Right cardiac atrium (tissue), 5 donors: ENCODE results near the gene GPR141. TPM values are rescaled to one million over a fixed set of nuclear protein-coding genes. Genes with fewer than 3 reads are reported as not detected.

ENCODE experiments used
- ATAC-seq, 2 donors: fragments of 200-7000 bp; cut with Tn5 transposase; one replicate each; pipeline versions ENCODE4 v1.8.0 to v1.9.1; 2020; ENCODE audit warnings: moderate library complexity in 2 of 2, mild to moderate bottlenecking in 1 of 2
- DNase-seq, 3 donors: peaks; one replicate each; pipeline ENCODE4 v3.0.0-alpha.2; 2020
- H3K27ac ChIP-seq: one replicate; pipeline ENCODE4 v1.5.1; 2013; ENCODE audit warnings: mild to moderate bottlenecking, low read length, control low read depth, moderate library complexity
- H3K27me3 ChIP-seq: one replicate; pipeline ENCODE4 v1.6.1; 2013; ENCODE audit not compliant: control insufficient read depth, insufficient read depth
- H3K4me1 ChIP-seq: one replicate; pipeline ENCODE4 v1.6.1; 2013; ENCODE audit warnings: low read length; ENCODE audit not compliant: control insufficient read depth, insufficient read depth
- H3K4me3 ChIP-seq: one replicate; pipeline ENCODE4 v1.5.1; 2013; ENCODE audit warnings: low read length, control low read depth
- H3K9me3 ChIP-seq: one replicate; pipeline ENCODE4 v1.6.1; 2013; ENCODE audit warnings: low read length; ENCODE audit not compliant: control insufficient read depth
- WGBS: extraction: QIAGEN DNeasy Blood & Tissue Kit; methylation state at CpG from one replicate; pipeline ENCODE4 v1.1.7; 2013; 5-methylcytosine and 5-hydroxymethylcytosine counted together
- intact Hi-C, 4 donors: fragments of 100-400 bp; cut with DNase I; formaldehyde crosslinking; loops; one replicate each; pipeline versions ENCODE4 v1.11.0 to v1.14.0; 2022 to 2023
- long read RNA-seq, 4 donors: library from polyadenylated mRNA; unstranded; transcript quantifications; one replicate each; pipeline ENCODE4 v2.0.0, GENCODE V29; 2020 to 2021
- polyA plus RNA-seq: library from polyadenylated mRNA; stranded (reverse); fragments of 200-250 nt; gene quantifications from one replicate; pipeline ENCODE4 v1.2.3, GENCODE V29; 2013
- total RNA-seq, 4 donors: library from RNA; stranded (reverse); fragmentation: NEBNext Ultra II Directional; extraction: Animal tissue kit (Norgen Biotek cat#: 25700); gene quantifications; one replicate each; pipeline ENCODE4 v1.2.1, GENCODE V29; 2021
- donor health status: healthy with polysubstance abuse.
- donor health status: DM: no; HTN: yes; CAD: no.
- donor health status: DM: no; HTN: no; CAD: no.
- donor health status: DM: no; HTN: yes; CAD: no; lungs with severe emphysema.
- donor health status: DM: yes; HTN: yes; CAD: no.

The GPR141 gene, protein sequence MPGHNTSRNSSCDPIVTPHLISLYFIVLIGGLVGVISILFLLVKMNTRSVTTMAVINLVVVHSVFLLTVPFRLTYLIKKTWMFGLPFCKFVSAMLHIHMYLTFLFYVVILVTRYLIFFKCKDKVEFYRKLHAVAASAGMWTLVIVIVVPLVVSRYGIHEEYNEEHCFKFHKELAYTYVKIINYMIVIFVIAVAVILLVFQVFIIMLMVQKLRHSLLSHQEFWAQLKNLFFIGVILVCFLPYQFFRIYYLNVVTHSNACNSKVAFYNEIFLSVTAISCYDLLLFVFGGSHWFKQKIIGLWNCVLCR
- total RNA-seq (under 1 TPM in 2 of 4 donors, not detected in 2; 0.66 to 0.79 TPM), polyA plus RNA-seq (not detected)
- long read RNA-seq, donor 1, partial matches to known transcripts, result 0 of 1 reads
- long read RNA-seq, donor 1, other reads (novel, unspliced or antisense), result 1 of 1 reads
- long read RNA-seq, donor 2, partial matches to known transcripts, result 0 of 1 reads
- long read RNA-seq, donor 2, other reads (novel, unspliced or antisense), result 1 of 1 reads
- long read RNA-seq, donor 3, result 0 reads
- long read RNA-seq, donor 4, result 0 reads

DNA sequence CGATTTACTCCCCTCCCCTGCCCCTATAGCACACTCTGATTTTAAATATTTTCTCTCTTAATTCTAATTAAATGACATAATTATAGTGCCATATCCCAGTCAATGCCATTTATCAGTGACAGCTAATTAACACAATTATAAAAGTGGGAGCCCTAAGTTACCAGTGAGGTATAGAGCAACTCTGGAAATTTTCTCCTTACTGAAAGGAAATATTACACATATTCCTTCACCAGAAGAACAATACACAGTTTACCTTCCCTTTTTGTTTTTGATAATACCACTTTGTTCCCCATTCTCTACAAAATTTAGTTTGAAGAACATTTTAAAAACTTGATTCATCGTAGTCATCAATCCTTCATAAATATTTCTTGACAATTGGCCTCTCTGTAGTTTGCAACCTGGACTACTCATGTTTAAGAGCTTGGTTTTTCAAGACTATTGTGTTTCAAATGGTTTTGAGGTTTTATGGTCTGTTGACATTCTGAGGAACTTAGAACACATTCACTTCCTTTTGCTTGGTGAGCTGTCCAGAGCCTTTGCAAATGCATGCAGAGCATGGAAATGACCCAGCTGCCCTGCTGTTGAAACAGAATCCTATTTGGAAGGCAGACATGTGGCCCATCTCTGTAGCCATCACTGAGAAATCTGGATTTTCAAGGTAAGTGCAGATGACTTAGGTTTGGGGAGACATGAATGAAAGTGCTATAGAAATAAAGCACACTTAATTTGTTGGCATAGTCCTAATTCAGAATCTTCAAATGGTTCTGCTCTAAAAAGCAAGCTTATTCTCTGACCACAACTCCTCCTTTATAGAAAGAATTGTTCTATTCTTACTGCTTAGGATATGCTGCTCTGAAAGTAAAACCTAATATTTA lies at the start of gene GPR141:
TSS of gene GPR141 (plus strand) at position 521 of the 875 bp plus-strand sequence. CDS start 56,628 bp downstream, outside the sequence.
- DNase-seq, result peak in 1 of 3 donors; percentile 49
- intact Hi-C loops, result no loop called here
- Histone ChIP-seq H3K4me3 (no peak within 1 kb of the TSS), H3K4me1 (no peaks in the 10 kb centered on the region), H3K27me3 (no peaks in the 10 kb centered on the region), H3K9me3 (no peaks in the 10 kb centered on the region), H3K27ac (no peak within 1 kb of the TSS)
- WGBS, result 66% methylated on average over 2 of the region's 2 CpGs
- ATAC-seq, result no peak

DNA sequence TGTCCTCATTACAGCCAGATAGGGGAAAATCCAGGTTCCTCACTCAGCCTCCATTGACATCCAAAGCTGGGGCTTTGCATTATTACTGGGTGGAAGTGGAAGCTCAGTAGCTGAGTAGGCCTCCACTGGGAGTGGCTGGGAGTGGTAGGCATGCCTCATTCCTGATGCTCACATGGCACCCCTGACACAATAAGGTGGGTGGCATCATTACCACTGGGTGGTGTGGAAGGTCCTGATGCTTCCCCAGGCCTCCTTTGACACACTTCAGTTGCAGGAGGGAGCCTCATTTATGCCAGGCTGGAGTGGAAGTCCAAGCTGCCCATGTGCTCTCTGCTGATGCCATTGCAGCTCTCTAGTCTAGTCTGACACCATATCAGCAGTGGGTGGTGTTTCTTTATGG lies 48.2 kb upstream of the GPR141 start:
- no peak for ATAC-seq
- intact Hi-C loops, result no loop called here
- H3K4me1 ChIP-seq, result no peaks in the 10 kb centered on the region
- H3K4me3 ChIP-seq, result no peak overlapping the region
- no peak for DNase-seq
- H3K27ac ChIP-seq, result no peak overlapping the region
- H3K27me3 ChIP-seq, result no peaks in the 10 kb centered on the region
- H3K9me3 ChIP-seq, result peaks cover 3% of the 10 kb centered on the region

- DNase-seq, result no peak
- H3K9me3 ChIP-seq, result no peaks in the 10 kb centered on the region
- no peak overlapping the region for H3K27ac ChIP-seq
- 90% methylated on average over 6 of the region's 6 CpGs for WGBS
- no peaks in the 10 kb centered on the region for H3K27me3 ChIP-seq
- no peak overlapping the region for H3K4me3 ChIP-seq
- no peak for ATAC-seq
- intact Hi-C loops, result no loop called here
- no peaks in the 10 kb centered on the region for H3K4me1 ChIP-seq
Observed at GRCh38 chr7:37642028-37642540, 41.5 kb upstream of the GPR141 start.

DNA sequence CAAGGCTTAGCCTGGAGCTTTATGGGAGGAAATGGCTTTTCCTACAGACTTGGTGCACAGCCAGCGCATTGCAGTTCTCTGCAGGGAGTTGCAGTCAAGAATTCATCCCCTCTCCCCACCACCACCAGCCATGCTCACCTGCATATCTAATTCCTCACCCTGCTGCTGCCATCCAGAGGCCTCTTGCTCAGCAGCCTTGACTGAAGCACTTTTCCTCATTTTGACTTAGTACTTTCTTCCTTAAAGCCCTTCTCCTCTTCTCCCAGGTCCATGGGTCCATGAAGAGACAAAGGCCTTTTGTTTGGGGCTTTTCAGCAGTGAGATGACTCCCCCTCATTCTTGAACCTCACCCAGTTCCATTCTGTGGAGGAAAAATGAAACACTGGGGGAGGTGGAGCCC lies 39.7 kb upstream of the GPR141 start:
- intact Hi-C loops, result no loop called here
- no peaks in the 10 kb centered on the region for H3K27me3 ChIP-seq
- H3K4me3 ChIP-seq, result no peak overlapping the region
- H3K9me3 ChIP-seq, result no peaks in the 10 kb centered on the region
- DNase-seq, result no peak
- WGBS, result 77% methylated on average over 1 of the region's 1 CpG
- H3K27ac ChIP-seq, result no peak overlapping the region
- H3K4me1 ChIP-seq, result no peaks in the 10 kb centered on the region
- no peak for ATAC-seq

- DNase-seq, result no peak
- 78% methylated on average over 7 of the region's 7 CpGs for WGBS
- Histone ChIP-seq H3K27ac (no peak overlapping the region), H3K9me3 (no peaks in the 10 kb centered on the region), H3K27me3 (no peaks in the 10 kb centered on the region), H3K4me3 (no peak overlapping the region), H3K4me1 (no peaks in the 10 kb centered on the region)
- ATAC-seq, result no peak
- intact Hi-C loops, result no loop called here
Observed at GRCh38 chr7:37645282-37646050, 38.1 kb upstream of the GPR141 start.

GRCh38 chr7:37656913-37657530 lies 26.5 kb upstream of the GPR141 start:
- H3K27ac ChIP-seq, result no peak overlapping the region
- no peaks in the 10 kb centered on the region for H3K27me3 ChIP-seq
- 73% methylated on average over 1 of the region's 1 CpG for whole genome bisulfite sequencing
- no peaks in the 10 kb centered on the region for H3K9me3 ChIP-seq
- ATAC-seq, result peak in 1 of 2 donors; percentile 29
- no peak overlapping the region for H3K4me3 ChIP-seq
- no peak for DNase-seq
- intact Hi-C loops, result no loop called here
- H3K4me1 ChIP-seq, result no peaks in the 10 kb centered on the region

- H3K4me1 ChIP-seq, result no peaks in the 10 kb centered on the region
- no peaks in the 10 kb centered on the region for H3K9me3 ChIP-seq
- H3K27me3 ChIP-seq, result no peaks in the 10 kb centered on the region
- no peak overlapping the region for H3K4me3 ChIP-seq
- H3K27ac ChIP-seq, result no peak overlapping the region
- intact Hi-C loops, result no loop called here
- no peak for DNase-seq
- 57% methylated on average over 1 of the region's 1 CpG for WGBS
- ATAC-seq, result no peak
Observed at GRCh38 chr7:37657816-37658215, 25.8 kb upstream of the GPR141 start.

DNA sequence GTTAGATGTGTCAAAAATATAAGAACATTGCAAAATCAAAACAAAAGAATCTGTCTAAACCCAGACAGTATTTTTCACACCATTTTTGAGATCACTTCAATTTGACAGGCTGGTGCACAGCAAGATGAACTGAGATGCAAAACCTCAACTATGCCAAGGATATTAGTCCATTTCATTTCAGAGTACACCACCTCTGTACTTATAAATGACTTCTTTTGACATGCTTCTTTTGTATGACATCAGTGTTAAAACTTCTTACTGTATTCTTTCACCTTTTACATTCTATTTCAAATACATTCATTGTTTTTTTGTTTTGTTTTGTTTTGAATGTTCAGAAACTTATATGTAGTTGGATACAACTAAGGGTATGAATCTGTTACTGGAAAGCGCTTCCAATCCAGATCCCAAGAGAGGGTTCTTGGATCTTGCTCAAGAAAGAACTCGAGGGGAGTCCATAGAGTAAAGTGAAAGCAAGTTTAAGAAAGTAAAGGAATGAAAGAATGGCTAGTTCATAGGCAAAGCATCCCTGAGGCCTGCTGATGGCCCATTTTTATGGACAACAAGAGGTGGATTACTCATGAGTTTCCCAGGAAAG lies 23.5 kb upstream of the GPR141 start:
- intact Hi-C loops, result no loop called here
- 55% methylated on average over 2 of the region's 2 CpGs for WGBS
- DNase-seq (no peak), ATAC-seq (no peak)
- Histone ChIP-seq H3K4me1 (no peaks in the 10 kb centered on the region), H3K4me3 (no peak overlapping the region), H3K9me3 (no peaks in the 10 kb centered on the region), H3K27ac (no peak overlapping the region), H3K27me3 (no peaks in the 10 kb centered on the region)

GRCh38 chr7:37660614-37661013 lies 23.0 kb upstream of the GPR141 start:
- Histone ChIP-seq H3K27ac (no peak overlapping the region), H3K9me3 (no peaks in the 10 kb centered on the region), H3K4me3 (no peak overlapping the region), H3K27me3 (no peaks in the 10 kb centered on the region), H3K4me1 (no peaks in the 10 kb centered on the region)
- intact Hi-C loops, result no loop called here
- 80% methylated on average over 4 of the region's 4 CpGs for WGBS
- DNase-seq, result no peak
- ATAC-seq, result no peak

GRCh38 chr7:37663693-37664092 lies 19.9 kb upstream of the GPR141 start:
- H3K4me3 ChIP-seq, result no peak overlapping the region
- no peaks in the 10 kb centered on the region for H3K4me1 ChIP-seq
- 65% methylated on average over 4 of the region's 4 CpGs for WGBS
- H3K9me3 ChIP-seq, result no peaks in the 10 kb centered on the region
- DNase-seq, result peak in 2 of 3 donors; percentile 32 to 46
- intact Hi-C loops, result no loop called here
- H3K27me3 ChIP-seq, result no peaks in the 10 kb centered on the region
- ATAC-seq, result no peak
- no peak overlapping the region for H3K27ac ChIP-seq
